DMS 273 (cell line): ENCODE data around the gene ADSS1.

Source experiments
- DNase-seq: peaks from one replicate; lab custom pipeline; 2025; ENCODE audit not compliant: unreplicated experiment; lab: John Stamatoyannopoulos, UW

Gene ADSS1

GRCh38 chr14:104731320-104732294 lies 7.6 kb downstream of the ADSS1 start:
- DNase-seq, result peak; percentile 70

GRCh38 chr14:104732355-104732804 lies 8.4 kb downstream of the ADSS1 start:
- DNase-seq, result no peak

- DNase-seq, result no peak
Measured at GRCh38 chr14:104732931-104733681, 9.1 kb downstream of the ADSS1 start.

- no peak for DNase-seq
Measured at GRCh38 chr14:104734051-104734587, 10.1 kb downstream of the ADSS1 start.

GRCh38 chr14:104734601-104734990 lies 10.6 kb downstream of the ADSS1 start:
- no peak for DNase-seq

- no peak for DNase-seq
Measured at GRCh38 chr14:104734991-104735779, 11.2 kb downstream of the ADSS1 start.

- DNase-seq, result no peak
Measured at GRCh38 chr14:104735830-104736642, 12.0 kb downstream of the ADSS1 start.

- no peak for DNase-seq
Measured at GRCh38 chr14:104738375-104739019, 14.5 kb downstream of the ADSS1 start.

- DNase-seq, result no peak
Measured at GRCh38 chr14:104739026-104739425, 15.0 kb downstream of the ADSS1 start.

- DNase-seq, result no peak
Measured at GRCh38 chr14:104739546-104740516, 15.8 kb downstream of the ADSS1 start.

- no peak for DNase-seq
Measured at GRCh38 chr14:104741108-104741802, 17.2 kb downstream of the ADSS1 start.

GRCh38 chr14:104741803-104742251 lies 17.8 kb downstream of the ADSS1 start:
- no peak for DNase-seq

GRCh38 chr14:104742586-104743455 lies 18.8 kb downstream of the ADSS1 start:
- no peak for DNase-seq

- DNase-seq, result no peak
Measured at GRCh38 chr14:104743461-104744380, 19.7 kb downstream of the ADSS1 start.

- no peak for DNase-seq
Measured at GRCh38 chr14:104744484-104744883, 20.5 kb downstream of the ADSS1 start.

- no peak for DNase-seq
Measured at GRCh38 chr14:104745431-104745830, 21.4 kb downstream of the ADSS1 start.
